ENCODE measurements around the gene GRIK3. TPM values are rescaled to one million over a fixed set of nuclear protein-coding genes. Genes with fewer than 3 reads are reported as not detected.
"Not testable (repeated sequence)": the region's sequence is repeated elsewhere in the genome, so short reads cannot be mapped to it uniquely, and the experiment has no call there.

Gene GRIK3
- total RNA-seq, 1 experiment from 2014 or later, result not detected

DNA sequence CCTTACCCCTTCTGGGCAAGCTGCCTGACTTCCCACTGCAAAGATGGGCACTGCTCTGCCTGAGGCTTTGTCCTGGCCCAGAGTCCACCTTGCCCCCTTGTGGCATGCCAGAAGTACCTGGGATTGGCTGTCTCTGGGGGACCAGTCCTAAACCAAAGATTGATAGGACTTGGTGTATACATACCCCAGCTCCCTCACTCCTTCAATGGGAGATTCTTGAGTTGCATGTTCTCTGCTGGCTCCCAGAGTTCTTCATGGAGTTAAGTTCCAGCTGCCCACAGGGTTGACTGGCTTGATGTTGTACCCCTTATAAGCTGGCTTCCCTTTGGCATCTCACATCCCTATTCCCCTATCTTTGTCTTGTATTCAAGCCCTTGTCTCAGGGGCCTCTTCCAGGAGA is 244.8 kb downstream of the GRIK3 start:
- no peak for DNase-seq (ENCODE audit: low read depth)

DNA sequence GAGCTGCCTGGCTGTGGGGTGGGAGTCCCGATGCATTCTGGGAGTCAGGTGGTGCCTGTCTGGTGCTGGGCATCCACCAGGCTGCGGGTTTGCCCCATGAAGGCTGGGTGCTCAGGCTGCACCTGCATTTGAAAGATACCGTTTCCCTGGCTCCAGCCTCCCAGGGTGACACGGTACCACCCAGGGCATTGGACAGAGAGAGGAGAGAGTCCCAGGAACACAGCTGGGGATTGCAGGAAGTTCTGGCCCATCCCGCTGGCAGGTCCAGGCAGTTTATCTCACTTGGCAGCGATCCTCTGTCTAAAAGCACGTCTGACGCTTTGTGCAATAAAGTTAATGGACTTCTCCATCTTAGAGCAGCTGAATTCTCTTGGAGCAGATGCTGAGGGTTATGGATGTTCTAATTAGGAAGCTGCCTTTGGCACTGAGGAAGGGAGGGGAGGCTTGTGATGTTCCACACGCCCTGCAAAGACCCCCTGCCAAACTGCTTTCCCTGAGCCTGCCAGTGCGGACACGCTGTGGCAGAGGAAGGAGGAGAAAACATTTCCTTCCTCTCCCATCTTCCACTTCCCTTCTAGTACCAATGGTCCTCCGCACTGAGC is 246.9 kb downstream of the GRIK3 start:
- DNase-seq (ENCODE audit: low read depth), result no peak

DNA sequence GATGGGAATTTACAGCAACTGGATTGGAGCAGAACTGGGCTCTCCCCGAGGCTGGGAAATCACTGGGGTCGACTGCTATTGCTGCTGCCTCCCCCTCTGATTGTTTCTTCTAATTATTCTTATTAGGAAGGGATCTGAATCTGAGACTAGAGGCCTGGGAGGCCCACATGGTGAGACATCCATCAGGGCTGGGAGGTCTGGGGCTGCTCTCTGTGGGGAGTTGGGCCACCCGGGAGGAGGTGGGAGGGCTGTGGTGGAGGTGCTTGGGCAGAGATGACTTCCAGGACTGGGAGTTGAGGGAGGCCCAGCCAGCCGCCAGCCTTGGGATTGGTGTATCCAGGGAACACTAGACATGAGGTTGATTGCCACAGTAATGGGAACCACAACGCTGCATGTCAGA is 247.9 kb downstream of the GRIK3 start:
- DNase-seq (ENCODE audit: low read depth), result no peak

DNA sequence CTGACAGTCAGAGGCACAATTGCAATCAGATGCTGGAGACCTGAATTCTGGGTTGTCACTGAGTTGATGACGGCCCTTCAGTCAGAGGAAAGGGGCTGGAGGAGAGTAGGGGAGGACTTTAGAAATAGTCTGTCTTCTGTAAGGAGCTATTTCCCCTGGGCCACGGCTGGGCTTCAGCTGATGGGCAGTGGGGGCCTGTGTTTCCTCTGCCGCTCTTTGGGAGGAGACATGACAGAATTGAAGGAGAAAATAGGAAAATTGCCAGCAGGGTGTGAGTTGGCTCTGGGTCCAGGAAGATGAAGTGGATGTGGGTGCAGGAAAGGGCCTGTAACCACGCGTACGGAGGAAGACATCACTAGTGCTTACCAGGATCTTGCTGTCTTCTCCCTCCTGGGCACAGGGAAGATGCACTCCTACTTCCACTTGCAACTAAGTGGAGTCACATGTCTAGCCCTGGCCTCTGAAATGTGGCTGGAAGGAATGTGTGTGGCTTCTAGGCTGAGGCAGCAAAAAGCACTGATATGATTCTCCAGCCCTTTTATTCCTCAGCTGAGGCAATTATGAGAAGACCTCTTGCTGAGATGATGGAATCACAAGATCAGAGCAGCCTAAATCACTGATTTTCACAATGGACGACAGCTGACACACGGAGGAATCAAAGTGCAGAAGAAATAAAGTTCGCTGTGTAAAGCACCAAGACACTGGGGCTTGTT is 250.0 kb downstream of the GRIK3 start:
- no peak for DNase-seq (ENCODE audit: low read depth)

DNA sequence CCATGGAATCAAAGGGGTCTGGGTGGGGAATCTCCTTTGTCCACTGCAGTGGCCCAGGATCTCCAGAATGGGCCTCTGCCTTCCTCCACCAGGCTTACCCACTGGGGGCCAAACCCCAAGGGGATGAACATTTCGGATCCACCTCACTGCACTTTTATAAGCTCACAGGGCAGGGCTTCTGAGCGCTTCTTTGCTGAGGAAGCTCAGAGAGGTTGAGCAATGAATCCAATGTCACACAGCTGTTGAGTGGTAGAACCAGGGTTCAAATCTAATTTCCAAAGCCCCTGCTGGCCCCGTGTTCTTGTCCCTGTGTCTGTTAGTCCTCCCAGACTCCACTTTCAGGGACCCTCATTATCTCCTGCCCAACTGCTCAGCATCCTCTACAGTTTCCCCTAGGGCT is 250.8 kb downstream of the GRIK3 start:
- no peak for DNase-seq (ENCODE audit: low read depth)

DNA sequence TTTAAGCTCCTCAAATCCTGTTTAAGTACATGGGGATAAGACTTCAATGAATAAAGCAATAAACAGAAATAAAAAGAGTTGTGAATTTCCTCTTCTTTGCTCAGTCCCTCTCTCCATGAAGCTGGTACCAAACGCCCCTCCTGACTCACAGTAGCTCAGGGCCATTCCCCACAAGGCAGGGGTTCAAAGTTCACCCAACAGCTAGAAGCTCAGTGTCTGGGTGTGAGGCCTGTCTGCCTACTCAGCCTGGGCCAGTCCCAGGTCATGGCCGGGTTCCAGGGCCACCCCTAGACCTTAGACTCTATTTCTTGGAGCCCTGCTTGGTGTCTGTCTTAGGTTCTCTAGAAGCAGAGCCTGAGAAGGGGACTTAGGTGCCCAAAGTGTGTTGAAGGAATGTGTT is 251.5 kb downstream of the GRIK3 start:
- no peak for DNase-seq (ENCODE audit: low read depth)

DNA sequence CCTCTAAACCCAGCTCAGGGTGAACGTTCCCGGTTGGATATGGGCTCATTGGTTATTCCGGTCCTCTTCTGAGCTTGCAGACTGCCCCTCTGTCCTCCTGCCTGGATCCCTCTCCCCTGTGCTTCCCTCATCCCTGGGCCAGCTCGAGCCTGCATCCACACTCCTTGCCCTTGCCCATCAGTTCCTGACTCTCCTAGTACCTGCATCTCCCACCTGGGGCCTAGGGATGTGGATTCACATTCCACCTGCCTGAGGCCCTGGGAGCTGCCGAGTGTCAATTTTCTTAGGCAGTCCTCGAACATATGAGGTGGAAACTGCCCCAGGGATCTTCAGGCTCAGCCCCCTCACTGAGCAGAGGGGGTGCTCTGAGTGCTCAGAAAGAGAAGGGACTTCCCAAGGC is 252.2 kb downstream of the GRIK3 start:
- DNase-seq (ENCODE audit: low read depth), result no peak

DNA sequence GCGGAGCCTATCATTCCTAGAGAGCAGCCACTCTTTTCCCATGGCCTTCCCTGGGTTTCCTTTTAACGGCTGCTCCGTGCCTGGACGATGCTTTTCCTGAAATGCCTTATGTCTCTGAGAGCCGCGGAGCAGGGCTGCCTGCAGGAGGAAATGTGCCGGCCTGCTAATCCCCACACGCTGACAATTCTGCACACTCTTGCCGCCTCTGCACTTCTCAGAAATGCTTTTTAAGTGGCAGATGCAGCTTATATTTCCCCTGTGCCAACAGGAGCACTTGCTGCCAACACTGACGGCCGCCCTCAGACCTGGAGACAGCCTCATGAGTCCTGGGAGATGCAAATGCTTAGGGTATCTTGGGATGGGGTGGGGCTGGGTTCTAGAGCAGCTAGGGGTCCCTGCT is 253.2 kb downstream of the GRIK3 start:
- DNase-seq (ENCODE audit: low read depth), result no peak

DNA sequence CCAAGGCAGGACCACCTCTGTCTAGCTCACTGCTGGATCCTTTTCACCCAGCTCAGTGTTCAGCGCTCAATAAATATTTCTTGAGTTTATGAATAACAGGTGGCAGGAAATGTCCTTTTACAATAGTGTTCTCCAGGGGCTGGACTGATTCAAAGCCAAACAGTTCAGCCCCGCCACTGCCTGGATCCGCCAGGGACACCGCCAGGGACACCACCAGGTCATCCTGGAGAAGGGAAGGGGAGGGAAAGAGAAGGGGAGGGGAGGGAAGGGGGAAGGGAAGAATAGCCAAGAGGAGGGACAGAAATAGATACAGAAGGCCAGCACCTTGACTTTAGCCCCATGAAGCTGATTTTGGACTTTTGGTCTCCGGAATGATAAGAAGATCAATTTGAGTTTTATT is 255.6 kb downstream of the GRIK3 start:
- no peak for DNase-seq (ENCODE audit: low read depth)

DNA sequence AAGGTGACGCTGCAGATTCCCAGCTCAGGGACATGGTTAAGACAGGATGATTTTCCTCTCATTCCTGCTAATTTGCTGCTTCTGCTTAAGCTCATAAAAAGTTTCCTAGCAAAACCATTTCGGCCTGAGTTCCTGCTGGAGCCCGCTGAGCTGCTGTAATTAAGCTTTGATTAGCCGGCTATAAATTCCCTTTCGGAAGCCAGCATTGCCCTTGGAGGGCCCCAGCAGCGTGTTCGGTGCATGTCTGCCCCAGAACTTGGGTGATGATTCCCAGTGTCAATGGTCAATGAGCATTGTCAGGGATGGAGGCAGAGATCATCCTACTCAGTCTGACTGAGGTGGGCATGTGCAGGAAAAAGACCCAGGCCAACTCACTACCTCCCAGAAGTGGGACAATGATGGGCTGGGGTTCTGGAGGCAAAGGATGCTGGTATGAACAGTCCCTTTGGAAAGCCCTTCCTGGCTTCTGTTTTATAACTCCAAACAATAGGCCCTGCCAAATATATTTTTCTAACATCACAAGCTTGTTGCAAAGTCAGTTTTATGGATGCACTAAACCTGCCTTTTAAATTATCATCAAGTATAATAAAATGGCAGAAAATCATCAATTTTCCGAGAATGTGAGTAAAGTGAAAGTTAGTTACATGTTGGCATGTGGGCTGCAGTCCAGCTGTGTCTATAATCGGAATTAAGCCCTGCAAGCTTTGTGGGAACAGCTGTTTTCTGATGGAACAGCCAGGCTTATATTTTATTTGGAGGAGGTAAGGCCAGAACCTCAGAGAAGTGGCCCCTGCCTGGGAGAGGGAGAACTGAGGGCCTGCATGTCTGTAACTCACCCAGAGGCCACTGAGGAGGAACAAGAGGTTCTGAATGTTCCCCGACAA is 257.1 kb downstream of the GRIK3 start:
- DNase-seq (ENCODE audit: low read depth), result no peak

DNA sequence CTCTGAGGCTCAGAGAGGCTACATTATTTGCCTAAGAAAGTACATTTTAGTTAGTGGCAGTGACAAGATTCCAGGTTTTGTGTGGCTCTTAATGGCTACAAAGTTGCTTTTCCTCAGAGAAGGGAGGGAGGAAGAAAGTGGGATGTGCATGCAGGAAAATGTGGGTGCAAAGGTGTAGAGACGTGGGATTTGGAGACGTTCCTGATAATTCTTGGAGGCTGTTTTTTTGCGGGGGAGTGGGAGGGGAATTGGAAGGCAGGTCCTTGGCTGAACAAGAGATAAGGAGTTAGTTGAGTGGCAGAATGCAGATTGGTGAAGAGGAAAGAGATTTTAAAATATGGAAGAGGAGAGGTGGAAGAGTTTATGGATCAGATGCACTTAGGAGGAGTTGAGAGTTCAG is 258.1 kb downstream of the GRIK3 start:
- DNase-seq (ENCODE audit: low read depth), result no peak

DNA sequence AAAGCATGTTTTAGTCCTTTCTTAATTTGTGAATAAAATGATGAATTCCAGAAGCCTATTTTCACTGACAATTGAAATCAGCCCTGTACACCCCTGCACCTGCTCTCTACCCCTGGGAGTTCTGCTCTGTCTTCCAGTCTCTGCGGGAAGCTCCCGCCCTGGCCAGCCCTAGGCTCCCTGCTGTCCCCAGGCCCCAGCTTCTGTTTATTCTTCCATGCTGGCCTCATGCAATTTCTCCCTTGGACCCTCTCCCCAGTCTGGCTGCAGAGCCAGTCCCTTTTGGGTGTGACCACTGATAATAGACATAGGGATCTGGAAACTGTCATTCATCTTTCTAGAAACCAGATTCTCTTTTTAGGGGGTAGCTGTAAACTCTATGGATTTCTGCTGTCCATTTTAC is 258.6 kb downstream of the GRIK3 start:
- no peak for DNase-seq (ENCODE audit: low read depth)

DNA sequence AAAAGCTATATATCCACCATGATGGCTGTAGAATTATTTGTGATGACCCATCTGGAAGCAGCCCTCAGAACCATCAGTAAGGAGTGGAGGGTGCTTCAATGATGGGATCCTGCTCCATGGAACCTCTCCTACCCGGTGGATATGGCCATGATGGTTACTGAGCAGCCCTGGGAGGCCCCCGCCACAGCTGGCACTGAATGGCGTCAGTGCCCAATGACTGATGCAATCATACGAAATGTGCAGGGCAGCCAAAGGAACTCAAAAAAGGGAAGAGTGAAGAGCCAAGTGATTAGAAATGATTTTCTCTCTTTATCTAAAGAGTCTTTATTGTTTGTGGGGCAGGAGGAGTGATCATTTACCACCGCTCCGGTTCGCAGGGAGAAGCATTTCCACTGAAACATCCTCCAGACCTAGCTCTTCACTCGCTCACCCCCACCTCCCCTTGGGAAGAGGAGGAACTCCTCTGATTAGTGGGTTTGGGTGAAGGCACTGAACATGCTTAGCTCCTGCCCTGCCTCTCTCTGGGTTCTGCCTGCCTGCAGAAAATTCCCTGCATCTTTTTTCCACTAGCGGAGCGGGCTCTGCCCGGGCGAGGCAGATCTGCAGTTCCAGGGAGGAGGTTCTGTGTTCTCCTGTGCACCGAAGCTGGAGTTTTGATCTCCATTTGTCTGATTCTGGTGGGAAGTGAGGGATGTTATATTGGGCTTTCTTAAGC is 260.3 kb downstream of the GRIK3 start:
- no peak for DNase-seq (ENCODE audit: low read depth)

DNA sequence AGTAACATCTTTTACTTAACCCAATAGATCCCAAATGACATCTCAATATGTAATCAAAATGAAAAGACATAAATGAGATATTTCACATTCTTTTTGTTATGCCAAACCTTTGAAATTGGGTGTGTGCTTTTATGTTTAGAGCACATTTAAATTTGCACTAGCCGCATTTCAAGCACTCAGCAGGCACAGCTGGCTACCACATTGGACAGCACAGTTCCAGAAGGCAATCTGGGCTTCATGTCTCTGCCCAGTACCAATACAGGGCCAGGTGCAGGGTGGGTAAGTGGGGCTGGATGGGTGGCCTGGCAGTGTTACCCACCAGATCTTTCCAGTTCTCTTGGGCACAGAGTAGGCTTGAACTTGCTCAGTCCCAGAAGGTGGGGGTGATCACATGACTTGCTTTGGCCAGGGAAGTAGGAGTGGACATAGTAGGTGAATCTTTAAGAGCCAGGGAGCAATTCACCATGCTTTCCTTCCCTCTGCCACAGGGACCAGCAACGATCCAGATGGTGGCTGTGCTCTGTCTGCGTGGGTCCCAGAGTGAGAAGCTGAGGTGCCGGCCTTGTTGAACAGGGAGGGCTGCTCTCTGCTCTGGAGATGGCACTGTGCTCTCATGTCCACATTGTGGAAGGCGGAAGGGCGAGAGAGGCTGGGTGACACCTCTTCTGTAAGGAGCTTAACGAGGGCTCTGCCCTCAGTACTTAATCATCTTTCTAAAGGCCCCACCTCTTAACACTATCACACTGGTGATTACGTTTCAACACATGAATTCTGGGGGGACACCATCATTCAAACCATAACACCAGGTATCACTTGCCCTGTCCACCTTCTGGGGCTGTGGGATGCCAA is 261.4 kb downstream of the GRIK3 start:
- no peak for DNase-seq (ENCODE audit: low read depth)

DNA sequence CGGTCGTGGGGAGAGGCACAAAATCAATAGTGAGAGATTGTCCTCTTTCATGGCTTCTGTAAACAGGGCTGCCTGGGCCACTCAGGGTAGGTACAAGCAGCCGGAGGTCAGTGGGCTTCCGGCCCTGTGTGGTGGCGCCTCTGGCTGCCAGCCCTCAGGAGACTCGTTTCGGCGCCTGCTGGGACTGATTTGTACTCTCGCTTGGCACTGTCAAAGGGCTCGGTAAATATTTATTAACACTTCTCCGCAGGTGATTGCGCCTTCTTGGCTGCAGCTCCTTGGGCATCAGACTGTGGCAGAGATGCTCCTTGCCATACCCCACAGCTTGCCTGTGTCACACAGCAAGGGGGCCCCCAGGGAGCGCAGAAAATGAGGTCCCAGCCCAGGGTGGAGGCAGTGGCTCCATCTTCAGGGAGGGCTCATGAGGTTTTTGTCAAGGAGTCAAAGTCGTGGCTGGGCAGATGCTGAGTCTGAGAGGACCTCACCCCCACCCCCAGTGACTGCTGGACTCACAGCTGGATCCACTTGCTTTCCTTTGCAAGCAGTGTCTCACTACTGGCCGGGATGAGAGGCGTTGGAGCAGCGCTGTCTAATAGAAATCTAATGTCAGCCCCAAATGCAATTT is 262.5 kb downstream of the GRIK3 start:
- DNase-seq (ENCODE audit: low read depth), result no peak

DNA sequence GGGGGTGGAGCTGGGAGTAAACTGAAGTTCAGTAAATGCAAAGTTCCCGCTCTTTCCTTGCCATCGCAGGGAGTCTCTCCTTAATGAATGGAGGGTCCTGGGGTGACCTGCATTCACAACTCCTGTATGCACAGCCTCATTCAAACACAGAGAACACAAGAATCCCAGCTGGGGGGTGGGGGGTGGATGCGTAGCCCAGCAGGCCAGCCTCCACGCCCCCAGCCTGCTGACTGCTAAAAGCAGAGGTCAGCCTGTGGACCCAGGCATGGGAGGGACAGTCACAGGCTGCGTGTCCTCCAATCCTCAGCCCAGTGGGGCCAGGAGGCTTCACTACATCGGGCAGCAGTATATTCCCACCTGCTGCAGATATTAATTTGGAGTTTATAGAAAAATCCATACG is 263.1 kb downstream of the GRIK3 start:
- no peak for DNase-seq (ENCODE audit: low read depth)

DNA sequence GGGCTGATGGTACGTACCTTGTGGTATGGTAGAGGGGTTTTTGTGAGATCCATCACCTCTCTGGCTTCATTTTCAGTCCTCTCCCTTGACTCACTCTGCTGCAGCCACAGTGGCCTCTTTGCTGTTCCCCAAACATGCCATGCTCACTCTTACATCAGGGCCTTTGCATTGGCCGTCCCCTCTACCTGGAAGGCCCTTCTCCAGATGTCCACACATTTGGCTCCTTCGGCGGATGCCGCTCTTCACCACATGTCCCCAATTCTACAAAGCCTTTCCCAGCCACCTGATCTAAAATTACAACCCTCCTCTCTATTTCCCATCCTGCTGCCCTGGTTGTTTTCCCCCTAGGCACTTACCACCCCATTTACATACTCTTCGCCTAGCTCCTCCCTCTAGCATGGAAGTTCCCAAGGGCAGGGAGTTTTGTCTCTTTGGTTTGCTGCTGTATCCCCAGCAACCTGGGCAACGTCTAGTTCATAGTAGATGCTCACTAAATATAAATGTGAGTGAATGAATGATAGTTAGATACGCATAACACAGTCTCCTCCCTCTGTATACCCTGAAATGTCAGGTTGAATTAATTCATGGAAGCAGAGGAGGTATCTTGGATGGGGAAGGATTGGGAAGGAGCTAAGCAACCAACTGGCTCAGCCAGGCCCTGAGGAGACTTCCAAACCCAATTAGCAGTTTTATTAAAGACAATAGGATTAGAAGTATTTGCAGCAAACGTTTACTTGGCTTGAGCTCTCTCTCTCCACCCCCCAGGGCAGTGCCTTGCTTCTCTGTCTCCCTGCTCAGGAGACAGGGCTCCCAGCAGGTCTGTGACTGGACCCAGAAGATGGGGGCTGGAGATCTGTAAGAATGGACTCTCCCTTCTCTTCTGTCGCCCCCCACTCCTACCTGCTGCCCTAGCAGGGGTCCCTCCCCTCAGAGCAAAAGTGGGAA is 264.2 kb downstream of the GRIK3 start:
- DNase-seq (ENCODE audit: low read depth), result no peak

DNA sequence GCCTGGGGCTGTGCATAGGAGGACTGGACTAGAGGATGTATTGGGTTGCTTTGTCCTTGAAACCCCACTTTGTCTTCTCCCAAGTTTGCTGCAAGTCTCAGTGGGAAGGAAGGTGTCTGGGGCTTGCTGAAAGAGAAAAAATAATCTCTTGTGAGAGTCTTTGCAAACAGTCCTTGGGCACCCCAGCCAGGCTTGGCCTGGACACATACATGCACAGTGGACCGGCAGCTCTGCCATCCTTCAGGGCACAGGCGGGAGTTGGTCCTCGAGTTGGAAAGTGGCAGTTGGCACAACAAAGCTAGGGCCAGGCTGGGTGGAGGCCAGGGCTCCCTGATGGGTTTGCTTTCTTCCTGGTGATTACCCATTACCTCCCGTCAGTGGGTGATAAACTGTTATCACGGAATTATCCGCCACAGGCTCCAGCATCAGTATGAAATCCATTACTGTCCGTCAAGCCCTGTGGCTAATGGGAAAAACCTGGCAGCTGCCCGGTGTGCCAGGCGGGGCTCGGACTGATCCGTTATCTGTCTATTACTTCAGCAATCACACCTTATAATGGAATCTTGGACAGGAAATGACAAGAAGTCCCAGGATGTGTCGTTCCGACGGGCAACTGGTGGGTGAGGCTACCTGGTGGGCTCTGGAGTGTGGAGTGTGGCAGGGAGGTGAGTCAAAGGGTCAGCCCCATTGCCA is 265.7 kb downstream of the GRIK3 start:
- DNase-seq (ENCODE audit: low read depth), result no peak

DNA sequence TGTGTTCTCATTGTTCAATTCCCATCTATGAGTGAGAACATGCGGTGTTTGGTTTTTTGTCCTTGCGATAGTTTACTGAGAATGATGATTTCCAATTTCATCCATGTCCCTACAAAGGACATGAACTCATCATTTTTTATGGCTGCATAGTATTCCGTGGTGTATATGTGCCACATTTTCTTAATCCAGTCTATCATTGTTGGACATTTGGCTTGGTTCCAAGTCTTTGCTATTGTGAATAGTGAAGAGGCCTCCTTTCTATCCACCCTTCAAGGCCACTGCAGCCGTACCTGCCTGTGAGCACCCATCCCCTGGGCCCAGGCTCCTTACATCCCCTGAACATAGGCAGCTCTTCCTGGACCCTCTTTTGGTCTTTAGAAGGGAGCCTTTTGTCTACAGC is 266.9 kb downstream of the GRIK3 start:
- DNase-seq (ENCODE audit: low read depth), result not testable (repeated sequence)
